Measurements from ENCODE around the gene SH3RF3. TPM values are rescaled to one million over a fixed set of nuclear protein-coding genes. Genes with fewer than 3 reads are reported as not detected.

Gene SH3RF3
- total RNA-seq, 1 donor from 2014 or later = 0.28 TPM

- H3K27ac ChIP-seq = no peak overlapping the region
- no peak for DNase-seq (ENCODE audit: low spot score)
- H3K27me3 Mint-ChIP-seq (ENCODE audit: insufficient read depth, low read depth) = peaks cover 11% of the 10 kb centered on the region
- no peaks in the 10 kb centered on the region for H4K20me1 ChIP-seq (ENCODE audit: low read depth)
- peaks cover 38% of the 10 kb centered on the region for H3K4me1 Mint-ChIP-seq
- TF ChIP-seq EZH2 (IDR thresholded peaks at IDR 0.05) = no peak
- no peak for TF ChIP-seq EZH2phosphoT487 (IDR thresholded peaks at IDR 0.05)
- no peak for TF ChIP-seq CTCF (IDR thresholded peaks at IDR 0.05)
- no peaks in the 10 kb centered on the region for H3K4me1 ChIP-seq
- peaks cover 10% of the 10 kb centered on the region for H3K36me3 Mint-ChIP-seq
- no peak overlapping the region for H3K9ac ChIP-seq
- no peaks in the 10 kb centered on the region for H3K79me2 ChIP-seq (ENCODE audit: low read depth)
- no peaks in the 10 kb centered on the region for H3K27me3 ChIP-seq
- no peak overlapping the region for H3K4me3 ChIP-seq
- no peaks in the 10 kb centered on the region for H3K36me3 ChIP-seq
- H3K4me3 Mint-ChIP-seq = no peak overlapping the region
- no peaks in the 10 kb centered on the region for H3K9me3 ChIP-seq (ENCODE audit: low read depth)
- H3K9me3 Mint-ChIP-seq = no peaks in the 10 kb centered on the region
- H3K27ac Mint-ChIP-seq = no peak overlapping the region
- H2AFZ ChIP-seq (replicated peaks) = no peak overlapping the region
- no peaks in the 10 kb centered on the region for H3F3A ChIP-seq (ENCODE audit: low read depth)
- no peak overlapping the region for H3K4me2 ChIP-seq
Observed at GRCh38 chr2:109402180-109402579, 273.2 kb downstream of the SH3RF3 start.

- TF ChIP-seq CTCF (IDR thresholded peaks at IDR 0.05) (no peak), EZH2phosphoT487 (IDR thresholded peaks at IDR 0.05) (no peak), EZH2 (IDR thresholded peaks at IDR 0.05) (no peak)
- Histone ChIP-seq H3K4me3 (no peak overlapping the region), H4K20me1 (ENCODE audit: low read depth) (no peaks in the 10 kb centered on the region), H3K27ac (no peak overlapping the region), H3F3A (ENCODE audit: low read depth) (no peaks in the 10 kb centered on the region), H3K36me3 (no peaks in the 10 kb centered on the region), H3K4me1 (no peaks in the 10 kb centered on the region), H3K79me2 (ENCODE audit: low read depth) (no peaks in the 10 kb centered on the region), H3K9ac (no peak overlapping the region), H3K9me3 (ENCODE audit: low read depth) (no peaks in the 10 kb centered on the region), H3K27me3 (no peaks in the 10 kb centered on the region), H3K4me2 (no peak overlapping the region), H2AFZ (replicated peaks) (no peak overlapping the region)
- Mint-ChIP-seq H3K27ac (peak overlapping the region; percentile 8), H3K9me3 (no peaks in the 10 kb centered on the region), H3K36me3 (peaks cover 10% of the 10 kb centered on the region), H3K4me3 (no peak overlapping the region), H3K27me3 (ENCODE audit: insufficient read depth, low read depth) (peaks cover 11% of the 10 kb centered on the region), H3K4me1 (peaks cover 38% of the 10 kb centered on the region)
- no peak for DNase-seq (ENCODE audit: low spot score)
Observed at GRCh38 chr2:109402980-109403840, 274.2 kb downstream of the SH3RF3 start.

- H3K27me3 ChIP-seq = no peaks in the 10 kb centered on the region
- no peaks in the 10 kb centered on the region for H3K36me3 ChIP-seq
- no peaks in the 10 kb centered on the region for H4K20me1 ChIP-seq (ENCODE audit: low read depth)
- Mint-ChIP-seq H3K27me3 (ENCODE audit: insufficient read depth, low read depth) (peaks cover 10% of the 10 kb centered on the region), H3K4me1 (peaks cover 40% of the 10 kb centered on the region), H3K4me3 (no peak overlapping the region), H3K27ac (no peak overlapping the region), H3K9me3 (no peaks in the 10 kb centered on the region), H3K36me3 (peaks cover 10% of the 10 kb centered on the region)
- H3K4me1 ChIP-seq = no peaks in the 10 kb centered on the region
- H2AFZ ChIP-seq (replicated peaks) = no peak overlapping the region
- H3K4me2 ChIP-seq = no peak overlapping the region
- no peak overlapping the region for H3K27ac ChIP-seq
- DNase-seq (ENCODE audit: low spot score) = no peak
- H3F3A ChIP-seq (ENCODE audit: low read depth) = no peaks in the 10 kb centered on the region
- no peak for TF ChIP-seq EZH2 (IDR thresholded peaks at IDR 0.05)
- H3K4me3 ChIP-seq = no peak overlapping the region
- no peaks in the 10 kb centered on the region for H3K79me2 ChIP-seq (ENCODE audit: low read depth)
- no peak overlapping the region for H3K9ac ChIP-seq
- no peaks in the 10 kb centered on the region for H3K9me3 ChIP-seq (ENCODE audit: low read depth)
Observed at GRCh38 chr2:109403841-109404201, 274.8 kb downstream of the SH3RF3 start.

- Histone ChIP-seq H3K4me3 (no peak overlapping the region), H3F3A (ENCODE audit: low read depth) (no peaks in the 10 kb centered on the region), H3K27ac (no peak overlapping the region), H3K4me2 (no peak overlapping the region), H2AFZ (replicated peaks) (no peak overlapping the region), H3K79me2 (ENCODE audit: low read depth) (no peaks in the 10 kb centered on the region), H3K9ac (no peak overlapping the region), H4K20me1 (ENCODE audit: low read depth) (no peaks in the 10 kb centered on the region), H3K4me1 (peaks cover 7% of the 10 kb centered on the region), H3K27me3 (no peaks in the 10 kb centered on the region), H3K36me3 (no peaks in the 10 kb centered on the region), H3K9me3 (ENCODE audit: low read depth) (no peaks in the 10 kb centered on the region)
- TF ChIP-seq CTCF (IDR thresholded peaks at IDR 0.05) = no peak
- no peak for TF ChIP-seq EZH2 (IDR thresholded peaks at IDR 0.05)
- TF ChIP-seq EZH2phosphoT487 (IDR thresholded peaks at IDR 0.05) = no peak
- H3K36me3 Mint-ChIP-seq = peaks cover 7% of the 10 kb centered on the region
- peaks cover 44% of the 10 kb centered on the region for H3K4me1 Mint-ChIP-seq
- H3K27ac Mint-ChIP-seq = no peak overlapping the region
- H3K9me3 Mint-ChIP-seq = no peaks in the 10 kb centered on the region
- H3K4me3 Mint-ChIP-seq = no peak overlapping the region
- peaks cover 10% of the 10 kb centered on the region for H3K27me3 Mint-ChIP-seq (ENCODE audit: insufficient read depth, low read depth)
- DNase-seq (ENCODE audit: low spot score) = no peak
Observed at GRCh38 chr2:109404681-109405080, 275.7 kb downstream of the SH3RF3 start.
